Retinal pigment epithelial cell (primary cell): ENCODE results near the gene PPP6C.

ENCODE experiments used
- DNase-seq: peaks from one replicate; pipeline ENCODE4 v3.0.0-alpha.2; 2010; ENCODE audit warnings: low read depth
- H3K4me3 ChIP-seq: 2 replicates; pipeline ENCODE4 v1.5.1; 2011; ENCODE audit warnings: mild to moderate bottlenecking, low read length, control low read depth, moderate library complexity
- CTCF ChIP-seq: conservative IDR thresholded peaks from 2 replicates; pipeline ENCODE4 v1.5.1; 2011; ENCODE audit warnings: low read depth, low read length, control low read depth, inconsistent platforms

Gene PPP6C

DNA sequence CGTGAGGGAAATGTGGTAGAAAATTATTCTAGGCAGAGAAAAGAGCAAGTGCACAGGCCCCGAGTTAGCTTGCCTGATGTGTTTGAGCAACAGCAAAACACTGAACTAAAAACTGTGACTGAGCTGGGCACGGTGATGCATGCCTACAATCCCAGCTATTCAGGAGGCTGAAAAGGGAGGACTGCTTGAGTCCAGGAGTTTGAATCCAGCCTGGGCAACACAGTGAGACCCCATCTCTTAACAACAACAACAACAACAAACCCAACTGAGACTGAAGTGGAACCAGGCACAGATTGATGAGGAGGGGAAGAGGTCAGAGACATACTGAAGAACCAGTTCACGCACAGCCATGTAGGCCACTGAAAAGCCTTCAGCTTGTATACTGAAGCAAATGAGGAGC, 88.8 kb downstream of the PPP6C start:
- DNase-seq, result no peak
- no peak overlapping the region for H3K4me3 ChIP-seq
- TF ChIP-seq CTCF, result no peak

GRCh38 chr9:125099816-125100215, 89.8 kb downstream of the PPP6C start:
- no peak for DNase-seq
- TF ChIP-seq CTCF, result no peak
- H3K4me3 ChIP-seq, result no peak overlapping the region
